Measurements from ENCODE around the gene GSTO2. TPM values are rescaled to one million over a fixed set of nuclear protein-coding genes. Genes with fewer than 3 reads are reported as not detected.

GSTO2 gene
- total and polyA plus RNA-seq, 2 of the 13 experiments (the other 11 are each of a cell fraction or from before 2014, with no cell fraction given): 2.1 to 7.9 TPM

- no peak for TF ChIP-seq ZSCAN20 (CRISPR knock-in tag; IDR thresholded peaks at IDR 0.05; ENCODE audit: borderline replicate concordance)
- TF ChIP-seq ZBTB43 (CRISPR knock-in tag; conservative IDR thresholded peaks at IDR 0.05): no peak
- TF ChIP-seq HNRNPL (IDR thresholded peaks at IDR 0.05; ENCODE audit: low read depth, low read length): no peak
- no peak for TF ChIP-seq RELA (CRISPR knock-in tag; IDR thresholded peaks at IDR 0.05)
- TF ChIP-seq ZSCAN5A (CRISPR knock-in tag; IDR thresholded peaks at IDR 0.05; ENCODE audit: borderline replicate concordance): no peak; the same call in 1 of the 2 replicates
- 0 out of 2 replicates have a peak, but pooled peaks have one; percentile 26 for TF ChIP-seq ZBTB38 (CRISPR knock-in tag; IDR thresholded peaks at IDR 0.05)
- no peak for TF ChIP-seq GTF3A (CRISPR knock-in tag; conservative IDR thresholded peaks at IDR 0.05)
- TF ChIP-seq AFF4 (CRISPR knock-in tag; IDR thresholded peaks at IDR 0.05): no peak
- no peak for TF ChIP-seq ZUFSP (CRISPR knock-in tag; IDR thresholded peaks at IDR 0.05; ENCODE audit: borderline replicate concordance)
- no peak for TF ChIP-seq ATM (IDR thresholded peaks at IDR 0.05; ENCODE audit: borderline replicate concordance)
- TF ChIP-seq ZNF589 (CRISPR knock-in tag; conservative IDR thresholded peaks at IDR 0.05): no peak
- TF ChIP-seq ZFP62 (CRISPR knock-in tag; IDR thresholded peaks at IDR 0.05): no peak
- peak; percentile 63; the same call in 1 of the 2 replicates for TF ChIP-seq CREB1 (IDR thresholded peaks at IDR 0.05)
- TF ChIP-seq CREB1 (CRISPR knock-in tag; IDR thresholded peaks at IDR 0.05): peak; percentile 76
- no peak for TF ChIP-seq HDAC6 (IDR thresholded peaks at IDR 0.05; ENCODE audit: low read depth, low read length)
- peak; percentile 69 for TF ChIP-seq HOMEZ (CRISPR knock-in tag; IDR thresholded peaks at IDR 0.05; ENCODE audit: low read depth)
- 0 out of 2 replicates have a peak, but pooled peaks have one; percentile 20 for TF ChIP-seq PPARG (CRISPR knock-in tag; conservative IDR thresholded peaks at IDR 0.05)
- TF ChIP-seq KMT2A (CRISPR knock-in tag; IDR thresholded peaks at IDR 0.05): peak; percentile 21; the same call in 1 of the 2 replicates
- TF ChIP-seq TOPORS (CRISPR knock-in tag; IDR thresholded peaks at IDR 0.05): no peak
- 0 out of 2 replicates have a peak, but pooled peaks have one; percentile 62 for TF ChIP-seq REPIN1 (CRISPR knock-in tag; IDR thresholded peaks at IDR 0.05; ENCODE audit: borderline replicate concordance, low read depth)
- no peak for TF ChIP-seq ZNF34 (CRISPR knock-in tag; IDR thresholded peaks at IDR 0.05; ENCODE audit: borderline replicate concordance)
- TF ChIP-seq SSRP1 (CRISPR knock-in tag; IDR thresholded peaks at IDR 0.05): no peak
These were observed 22.5 kb downstream of the GSTO2 start (continued) for GRCh38 chr10:104291439-104291951.

Measured in HepG2 (cell line).